H1 (cell line): Measurements from ENCODE around the gene ALDH3A1. TPM values are rescaled to one million over a fixed set of nuclear protein-coding genes. Genes with fewer than 3 reads are reported as not detected.

Experiments
- CTCF ChIA-PET: fragments of 300-600 bp; sonication (Branson Sonifier 250); formaldehyde crosslinking; loops from one replicate; lab custom pipeline; 2021; ENCODE audit not compliant: partially characterized antibody; lab: Charles Lee
- POLR2A ChIA-PET: fragments of 300-600 bp; sonication (Branson Sonifier 250); formaldehyde crosslinking; loops from one replicate; lab custom pipeline; 2021; ENCODE audit warnings: inconsistent platforms; ENCODE audit not compliant: partially characterized antibody; lab: Charles Lee
- DNase-seq, 2 experiments: peaks; one replicate each; pipeline versions ENCODE4 v3.0.0 to v3.0.0-alpha.2; 2010 to 2022; ENCODE audit warnings: low spot score in 2 of 2, low read depth in 1 of 2, mixed read lengths in 1 of 2
- FAIRE-seq: peaks from 2 replicates; lab custom pipeline; 2011; peaks lifted over from hg19 to GRCh38; lab: Jason Lieb, UNC
- H2AFZ ChIP-seq: 2 replicates; pipeline ENCODE4 v1.8.1; 2012; ENCODE audit warnings: low read length, inconsistent platforms
- H2AK5ac ChIP-seq: 2 replicates; pipeline ENCODE4 v1.6.1; 2013; ENCODE audit warnings: low read depth, low read length
- H2BK120ac ChIP-seq: replicated peaks from 2 replicates; pipeline ENCODE3; 2013; ENCODE audit warnings: low read depth, low read length, inconsistent platforms
- H2BK12ac ChIP-seq: 2 replicates; pipeline ENCODE4 v1.6.1; 2013; ENCODE audit warnings: low read depth, low read length
- H2BK15ac ChIP-seq: 2 replicates; pipeline ENCODE4 v1.6.1; 2013; ENCODE audit warnings: low read length
- H2BK20ac ChIP-seq: 2 replicates; pipeline ENCODE4 v1.6.1; 2013; ENCODE audit warnings: low read length
- H2BK5ac ChIP-seq: 2 replicates; pipeline ENCODE4 v1.6.1; 2013; ENCODE audit warnings: low read depth, low read length
- H3K14ac ChIP-seq: 2 replicates; pipeline ENCODE4 v1.6.1; 2013; ENCODE audit warnings: inconsistent platforms; ENCODE audit not compliant: insufficient read length
- H3K18ac ChIP-seq: 2 replicates; pipeline ENCODE4 v1.6.1; 2013; ENCODE audit warnings: low read length; ENCODE audit errors: extremely low read depth
- H3K23ac ChIP-seq: 2 replicates; pipeline ENCODE4 v1.6.1; 2013; ENCODE audit warnings: inconsistent platforms; ENCODE audit not compliant: insufficient read length
- H3K23me2 ChIP-seq: 2 replicates; pipeline ENCODE4 v1.6.1; 2013; ENCODE audit warnings: low read depth, low read length
- H3K27ac ChIP-seq: 2 replicates; pipeline ENCODE4 v1.6.1; 2011; ENCODE audit warnings: low read depth, low read length, inconsistent platforms
- H3K27me3 ChIP-seq, 4 experiments: replicated peaks in 1 of 4; 1 replicate in 1 of 4; 2 replicates in 3 of 4; pipeline versions ENCODE4 v1.6.1 to v1.8.1; 2011 to 2013; ENCODE audit warnings: low read length in 3 of 4, mild to moderate bottlenecking in 3 of 4, inconsistent platforms in 2 of 4, mixed read lengths in 2 of 4, moderate library complexity in 1 of 4; ENCODE audit not compliant: control insufficient read depth in 3 of 4, insufficient read depth in 3 of 4; ENCODE audit errors: extremely low read depth in 1 of 4
- H3K36me3 ChIP-seq, 4 experiments: 2 replicates each; pipeline versions ENCODE4 v1.6.1 to v1.8.1; 2011 to 2013; ENCODE audit warnings: mild to moderate bottlenecking in 4 of 4, low read length in 3 of 4, moderate library complexity in 2 of 4, control low read depth in 1 of 4, inconsistent platforms in 1 of 4; ENCODE audit not compliant: insufficient read depth in 4 of 4, control insufficient read depth in 2 of 4
- H3K4ac ChIP-seq: replicated peaks from 2 replicates; pipeline ENCODE3; 2013; ENCODE audit warnings: low read length, low read depth, mixed read lengths, inconsistent platforms; ENCODE audit not compliant: insufficient read length
- H3K4me1 ChIP-seq, 4 experiments: replicated peaks in 1 of 4; 1 replicate in 1 of 4; 2 replicates in 3 of 4; pipeline versions ENCODE4 v1.6.1 to v1.8.1; 2011 to 2013; ENCODE audit warnings: low read length in 3 of 4, inconsistent platforms in 2 of 4, mixed read lengths in 1 of 4; ENCODE audit not compliant: insufficient read depth in 4 of 4, control insufficient read depth in 3 of 4
- H3K4me2 ChIP-seq, 2 experiments: 2 replicates each; pipeline versions ENCODE4 v1.6.1 to v1.8.1; 2011 to 2013; ENCODE audit warnings: low read depth in 2 of 2, low read length in 2 of 2, control low read depth in 1 of 2, inconsistent platforms in 1 of 2, mild to moderate bottlenecking in 1 of 2; ENCODE audit not compliant: insufficient read depth in 1 of 2
- H3K4me3 ChIP-seq, 4 experiments: fragments of 200-600, 300-600 bp in 1 of 4; sonication (generic), shearing (Covaris generic), sonication (Bioruptor Twin) in 1 of 4; 2 replicates each; pipeline versions ENCODE4 v1.5.1 to v1.8.1; 2011 to 2016; ENCODE audit warnings: low read length in 4 of 4, low read depth in 3 of 4, control low read depth in 2 of 4, inconsistent platforms in 2 of 4, mild to moderate bottlenecking in 2 of 4, mixed read lengths in 1 of 4, moderate library complexity in 1 of 4; ENCODE audit not compliant: insufficient read depth in 2 of 4; ENCODE audit errors: extremely low read depth in 1 of 4
- H3K56ac ChIP-seq: replicated peaks from 2 replicates; pipeline ENCODE3; 2013; ENCODE audit warnings: low read depth, mild to moderate bottlenecking, mixed read lengths, low read length, inconsistent platforms; ENCODE audit not compliant: insufficient read length
- H3K79me1 ChIP-seq: 2 replicates; pipeline ENCODE4 v1.6.1; 2013; ENCODE audit warnings: low read depth, low read length, control low read depth
- H3K79me2 ChIP-seq, 2 experiments: 2 replicates each; pipeline versions ENCODE4 v1.6.1 to v1.8.1; 2012 to 2013; ENCODE audit warnings: low read length in 2 of 2, mild to moderate bottlenecking in 2 of 2, inconsistent platforms in 1 of 2; ENCODE audit not compliant: insufficient read depth in 2 of 2, control insufficient read depth in 1 of 2
- H3K9ac ChIP-seq, 4 experiments: replicated peaks in 1 of 4; 1 replicate in 1 of 4; 2 replicates in 3 of 4; pipeline versions ENCODE4 v1.6.1 to v1.8.1; 2011 to 2013; ENCODE audit warnings: low read depth in 3 of 4, low read length in 3 of 4, control low read depth in 2 of 4, mild to moderate bottlenecking in 2 of 4, moderate library complexity in 2 of 4, inconsistent platforms in 1 of 4; ENCODE audit errors: extremely low read depth in 1 of 4
- H3K9me3 ChIP-seq, 2 experiments: 2 replicates each; pipeline versions ENCODE4 v1.6.1 to v1.8.1; 2012 to 2013; ENCODE audit warnings: mild to moderate bottlenecking in 2 of 2, moderate library complexity in 2 of 2, control low read depth in 1 of 2, inconsistent platforms in 1 of 2, low read depth in 1 of 2, low read length in 1 of 2, mixed read lengths in 1 of 2; ENCODE audit not compliant: insufficient read depth in 2 of 2
- H4K20me1 ChIP-seq, 2 experiments: replicated peaks in 1 of 2; 2 replicates each; pipeline versions ENCODE3 to v1.8.1; 2011 to 2013; ENCODE audit warnings: inconsistent platforms in 2 of 2, low read length in 2 of 2, mild to moderate bottlenecking in 1 of 2; ENCODE audit not compliant: insufficient read depth in 2 of 2, control insufficient read depth in 1 of 2
- H4K5ac ChIP-seq: 2 replicates; pipeline ENCODE4 v1.6.1; 2013; ENCODE audit warnings: low read length, low read depth, mixed read lengths, inconsistent platforms; ENCODE audit not compliant: insufficient read length
- H4K8ac ChIP-seq: 2 replicates; pipeline ENCODE4 v1.8.0; 2013; ENCODE audit warnings: mild to moderate bottlenecking, moderate library complexity, low read length, inconsistent platforms; ENCODE audit not compliant: insufficient read depth; ENCODE audit errors: extremely low read depth
- H4K91ac ChIP-seq: replicated peaks from 2 replicates; pipeline ENCODE3; 2013; ENCODE audit warnings: low read length, mixed read lengths, inconsistent platforms; ENCODE audit not compliant: insufficient read length
- ASH2L ChIP-seq: fragments of 200-600, 300-600 bp; sonication (generic); IDR thresholded peaks from one replicate; pipeline ENCODE4 v1.7.1; 2017; ENCODE audit warnings: low read length
- BACH1 ChIP-seq: IDR thresholded peaks from 2 replicates; pipeline ENCODE4 v1.6.1; 2012; ENCODE audit warnings: low read length, improper control_type of control experiment
- BCL11A ChIP-seq, 2 experiments: IDR thresholded peaks; one replicate each; pipeline ENCODE4 v1.6.1; 2011; ENCODE audit warnings: low read depth in 2 of 2, low read length in 2 of 2, mild to moderate bottlenecking in 2 of 2
- CHD1 ChIP-seq: IDR thresholded peaks from 2 replicates; pipeline ENCODE4 v1.6.1; 2012; ENCODE audit warnings: low read depth, low read length, improper control_type of control experiment
- CTBP2 ChIP-seq: IDR thresholded peaks from 2 replicates; pipeline ENCODE4 v1.7.0; 2011; ENCODE audit warnings: borderline replicate concordance, mild to moderate bottlenecking, moderate library complexity, mixed read lengths, low read length; ENCODE audit not compliant: insufficient read depth, insufficient read length
- FOSL1 ChIP-seq: IDR thresholded peaks from 2 replicates; pipeline ENCODE4 v1.6.1; 2011; ENCODE audit warnings: mild to moderate bottlenecking, low read depth, low read length, moderate library complexity; ENCODE audit not compliant: insufficient read depth
- GABPA ChIP-seq: IDR thresholded peaks from 2 replicates; pipeline ENCODE4 v1.6.1; 2011; ENCODE audit warnings: mild to moderate bottlenecking, low read length, moderate library complexity, borderline replicate concordance; ENCODE audit not compliant: insufficient read depth
- POLR2AphosphoS5 ChIP-seq: IDR thresholded peaks from 2 replicates; pipeline ENCODE4 v1.6.1; 2011; ENCODE audit warnings: low read depth, low read length
- RAD21 ChIP-seq, 2 experiments: IDR thresholded peaks in 1 of 2; conservative IDR thresholded peaks in 1 of 2; 2 replicates each; pipeline ENCODE4 v1.6.1; 2011; ENCODE audit warnings: low read depth in 2 of 2, low read length in 2 of 2, improper control_type of control experiment in 1 of 2, inconsistent platforms in 1 of 2, mild to moderate bottlenecking in 1 of 2, moderate library complexity in 1 of 2
- RFX5 ChIP-seq: IDR thresholded peaks from 2 replicates; pipeline ENCODE4 v1.6.1; 2011; ENCODE audit warnings: low read depth, low read length, improper control_type of control experiment, borderline replicate concordance
- whole genome bisulfite sequencing, 2 experiments: shearing (Covaris generic) in 1 of 2; methylation state at CpG; one replicate each; pipeline versions ENCODE4 v1.1.6 to v1.1.7; 2013 to 2015; ENCODE audit warnings: low lambda C conversion rate in 2 of 2, mixed read lengths in 2 of 2, inconsistent platforms in 1 of 2, low coverage in 1 of 2, missing lambda C conversion rate in 1 of 2; ENCODE audit not compliant: insufficient replicate concordance in 2 of 2, insufficient coverage in 1 of 2, insufficient read length in 1 of 2; ENCODE audit errors: extremely low coverage in 1 of 2, missing lambda C conversion rate in 1 of 2; 5-methylcytosine and 5-hydroxymethylcytosine counted together
- polyA plus RNA-seq, 7 experiments: library from polyadenylated mRNA; depleted of rRNA in 3 of 7; stranded (reverse) in 5 of 7; unstranded in 2 of 7; fragments of >200 nt in 5 of 7; fragments of 200-250 nt in 2 of 7; gene quantifications; 1 replicate in 5 of 7; 2 replicates in 1 of 7; 4 replicates in 1 of 7; pipeline versions ENCODE4 v1.2.1 to v1.2.3, GENCODE V29; 2011 to 2013; ENCODE audit warnings: missing spikeins in 2 of 7, mixed read lengths in 2 of 7
- total RNA-seq: library from RNA; stranded (reverse); fragmentation: NEBNext Ultra II Directional; extraction: Animal tissue kit (Norgen Biotek cat#: 25700); gene quantifications from 2 replicates; pipeline ENCODE4 v1.2.1, GENCODE V29; 2021
- TF ChIP-seq, protein P1 (sequence below): IDR thresholded peaks from 2 replicates; pipeline ENCODE4 v1.6.1; 2011; ENCODE audit warnings: low read length, improper control_type of control experiment
- TF ChIP-seq, protein P2 (sequence below): IDR thresholded peaks from 2 replicates; pipeline ENCODE4 v1.6.1; 2011; ENCODE audit warnings: low read depth, mild to moderate bottlenecking, low read length; ENCODE audit not compliant: insufficient read depth

Gene ALDH3A1
- total and polyA plus RNA-seq, 2 of the 8 experiments (the other 6 are each of a cell fraction or from before 2014, with no cell fraction given), result 0.37 to 1.4 TPM

DNA sequence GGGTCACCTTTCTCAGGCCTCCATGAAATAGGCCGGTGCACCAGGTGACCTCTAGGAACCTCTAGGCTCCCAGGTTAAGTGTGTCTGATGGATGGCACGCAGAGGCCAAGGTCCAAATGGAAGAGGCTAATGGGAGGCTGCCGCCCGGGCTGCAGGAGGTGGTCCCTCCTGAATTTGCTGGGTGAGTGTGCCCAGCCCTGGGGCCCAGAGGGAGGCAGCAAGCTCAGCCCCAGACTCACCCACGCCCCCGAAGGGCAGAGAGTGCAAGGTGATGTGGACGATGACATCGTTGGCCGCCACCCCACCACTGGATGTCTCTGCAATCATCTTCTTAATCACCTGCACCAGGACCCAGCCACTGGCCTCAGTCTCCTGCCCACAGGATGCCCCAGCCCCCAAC is 9.3 kb downstream of the ALDH3A1 start:
- TF ChIP-seq BCL11A (IDR thresholded peaks at IDR 0.05; ENCODE audit: low read depth in 2 of 2, low read length in 2 of 2), result no peak
- no peak for TF ChIP-seq BACH1
- TF ChIP-seq CTBP2, result no peak
- TF ChIP-seq, protein P1, sequence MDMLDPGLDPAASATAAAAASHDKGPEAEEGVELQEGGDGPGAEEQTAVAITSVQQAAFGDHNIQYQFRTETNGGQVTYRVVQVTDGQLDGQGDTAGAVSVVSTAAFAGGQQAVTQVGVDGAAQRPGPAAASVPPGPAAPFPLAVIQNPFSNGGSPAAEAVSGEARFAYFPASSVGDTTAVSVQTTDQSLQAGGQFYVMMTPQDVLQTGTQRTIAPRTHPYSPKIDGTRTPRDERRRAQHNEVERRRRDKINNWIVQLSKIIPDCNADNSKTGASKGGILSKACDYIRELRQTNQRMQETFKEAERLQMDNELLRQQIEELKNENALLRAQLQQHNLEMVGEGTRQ, result no peak
- no peak for TF ChIP-seq RAD21 (IDR thresholded peaks at IDR 0.05 in 1 of 2, conservative IDR thresholded peaks at IDR 0.05 in 1 of 2; ENCODE audit: low read depth in 2 of 2, low read length in 2 of 2)
- TF ChIP-seq ASH2L, result no peak
- TF ChIP-seq, protein P2, sequence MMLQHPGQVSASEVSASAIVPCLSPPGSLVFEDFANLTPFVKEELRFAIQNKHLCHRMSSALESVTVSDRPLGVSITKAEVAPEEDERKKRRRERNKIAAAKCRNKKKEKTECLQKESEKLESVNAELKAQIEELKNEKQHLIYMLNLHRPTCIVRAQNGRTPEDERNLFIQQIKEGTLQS, result no peak
- TF ChIP-seq RFX5, result no peak
- no peak for TF ChIP-seq GABPA
- TF ChIP-seq FOSL1, result no peak
- TF ChIP-seq POLR2AphosphoS5, result no peak
- TF ChIP-seq CHD1, result no peak
- Histone ChIP-seq H3K56ac (no peak overlapping the region), H3K27ac (no peak overlapping the region), H3K9me3 (no peaks in the 10 kb centered on the region), H2AK5ac (no peak overlapping the region), H3K18ac (no peak overlapping the region), H3K79me1 (no peaks in the 10 kb centered on the region), H3K4ac (no peak overlapping the region), H3K9ac (no peak overlapping the region), H4K20me1 (no peaks in the 10 kb centered on the region), H3K14ac (no peak overlapping the region), H2BK15ac (no peak overlapping the region), H4K91ac (no peak overlapping the region), H3K79me2 (no peaks in the 10 kb centered on the region), H2BK5ac (no peak overlapping the region), H3K4me1 (no peaks in the 10 kb centered on the region), H2BK12ac (no peak overlapping the region), H3K4me2 (no peak overlapping the region), H2BK120ac (no peak overlapping the region), H3K36me3 (no peaks in the 10 kb centered on the region), H3K23me2 (no peaks in the 10 kb centered on the region), H3K4me3 (no peak overlapping the region), H4K5ac (no peak overlapping the region), H2BK20ac (no peak overlapping the region), H2AFZ (no peak overlapping the region), H3K27me3 (no peaks in the 10 kb centered on the region; a peak in 1 of 7 replicates), H3K23ac (no peak overlapping the region), H4K8ac (peak overlapping the region; percentile 42; the same call in 1 of the 2 replicates)
- ChIA-PET POLR2A (no interaction called here), CTCF (interaction anchor here (1.2 to 1.7 kb wide), 2 partner anchors 15 to 92 kb away, joined by 3 read pairs; no protein-coding TSS in a partner anchor)
- WGBS, 2 experiments, result 93% methylated on average over 9 of the region's 9 CpGs; no CpG with 5 or more reads in 1 of the 2 experiments
- FAIRE-seq, result no peak
- DNase-seq, result no peak
